Prostate gland (tissue), 2 donors: ENCODE measurements around the gene PIGU. TPM values are rescaled to one million over a fixed set of nuclear protein-coding genes. Genes with fewer than 3 reads are reported as not detected.

Source experiments
- DNase-seq: peaks from one replicate; pipeline ENCODE4 v3.0.0-alpha.2; 2019; ENCODE audit warnings: low spot score
- H3K27ac ChIP-seq, 2 donors: fragments of 200-600 bp; sonication (generic); 2 replicates each; pipeline ENCODE4 v1.5.1; 2017 to 2019
- H3K27me3 ChIP-seq: fragments of 200-600 bp; sonication (generic); replicated peaks from 2 replicates; pipeline ENCODE4 v1.5.1; 2019; ENCODE audit not compliant: insufficient read depth
- H3K36me3 ChIP-seq, 2 donors: fragments of 200-600 bp; sonication (generic); 1 replicate in 1 of 2; 2 replicates in 1 of 2; pipeline versions ENCODE4 v1.5.1 to v1.8.1; 2017 to 2019
- H3K4me1 ChIP-seq: fragments of 200-600 bp; sonication (generic); replicated peaks from 2 replicates; pipeline ENCODE4 v1.5.1; 2019
- H3K4me3 ChIP-seq, 2 donors: fragments of 200-600 bp; sonication (generic); 2 replicates each; pipeline ENCODE4 v1.5.1; 2017 to 2019
- H3K9me3 ChIP-seq: fragments of 200-600 bp; sonication (generic); 2 replicates; pipeline ENCODE4 v1.5.1; 2017
- POLR2A ChIP-seq: fragments of 450-650 bp; IDR thresholded peaks from one replicate; pipeline ENCODE4 v1.6.1; 2016; ENCODE audit warnings: antibody characterized with exemption, mild to moderate bottlenecking
- POLR2AphosphoS5 ChIP-seq: sonication (generic); formaldehyde crosslinking; IDR thresholded peaks from one replicate; pipeline ENCODE4 v1.6.1; 2017; ENCODE audit warnings: antibody characterized with exemption
- WGBS: methylation state at CpG from one replicate; pipeline ENCODE4 v1.1.5; 2018; 5-methylcytosine and 5-hydroxymethylcytosine counted together
- intact Hi-C: fragments of 100-400 bp; cut with DNase I; formaldehyde crosslinking; loops from one replicate; pipeline ENCODE4 v1.14.2; 2022
- total RNA-seq, 2 donors: library from RNA; depleted of rRNA; stranded (reverse); fragments of >200 nt; gene quantifications; one replicate each; pipeline ENCODE4 v1.1.0, GENCODE V29; 2016
- TF ChIP-seq, protein P1 (sequence below), 4 experiments: fragments of 200-600 bp in 2 of 4; fragments of 450-650 bp in 2 of 4; sonication (generic) in 2 of 4; IDR thresholded peaks; 1 replicate in 3 of 4; 2 replicates in 1 of 4; pipeline ENCODE4 v1.5.1; 2016 to 2019; ENCODE audit warnings: antibody characterized with exemption in 4 of 4, mild to moderate bottlenecking in 2 of 4, moderate library complexity in 2 of 4

Gene PIGU
- total RNA-seq, 2 donors from 2014 or later = 18.2 to 26.4 TPM

GRCh38 chr20:34530342-34530741 is 146.6 kb downstream of the PIGU start:
- no peak for DNase-seq
- 85% methylated on average over 5 of the region's 5 CpGs for WGBS
- peak overlapping the region in 1 of 2 donors; percentile 63 for H3K27ac ChIP-seq
- TF ChIP-seq POLR2A = no peak
- TF ChIP-seq, protein P1, sequence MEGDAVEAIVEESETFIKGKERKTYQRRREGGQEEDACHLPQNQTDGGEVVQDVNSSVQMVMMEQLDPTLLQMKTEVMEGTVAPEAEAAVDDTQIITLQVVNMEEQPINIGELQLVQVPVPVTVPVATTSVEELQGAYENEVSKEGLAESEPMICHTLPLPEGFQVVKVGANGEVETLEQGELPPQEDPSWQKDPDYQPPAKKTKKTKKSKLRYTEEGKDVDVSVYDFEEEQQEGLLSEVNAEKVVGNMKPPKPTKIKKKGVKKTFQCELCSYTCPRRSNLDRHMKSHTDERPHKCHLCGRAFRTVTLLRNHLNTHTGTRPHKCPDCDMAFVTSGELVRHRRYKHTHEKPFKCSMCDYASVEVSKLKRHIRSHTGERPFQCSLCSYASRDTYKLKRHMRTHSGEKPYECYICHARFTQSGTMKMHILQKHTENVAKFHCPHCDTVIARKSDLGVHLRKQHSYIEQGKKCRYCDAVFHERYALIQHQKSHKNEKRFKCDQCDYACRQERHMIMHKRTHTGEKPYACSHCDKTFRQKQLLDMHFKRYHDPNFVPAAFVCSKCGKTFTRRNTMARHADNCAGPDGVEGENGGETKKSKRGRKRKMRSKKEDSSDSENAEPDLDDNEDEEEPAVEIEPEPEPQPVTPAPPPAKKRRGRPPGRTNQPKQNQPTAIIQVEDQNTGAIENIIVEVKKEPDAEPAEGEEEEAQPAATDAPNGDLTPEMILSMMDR (IDR thresholded peaks at IDR 0.05) = no peak
- no peak for TF ChIP-seq POLR2AphosphoS5
- intact Hi-C loops = no loop called here
- H3K36me3 ChIP-seq = peaks cover 10 to 15% of the 10 kb centered on the region in 2 donors
- no peaks in the 10 kb centered on the region for H3K27me3 ChIP-seq
- H3K9me3 ChIP-seq = no peaks in the 10 kb centered on the region
- H3K4me1 ChIP-seq = peaks cover 16% of the 10 kb centered on the region
- H3K4me3 ChIP-seq = no peak overlapping the region

DNA sequence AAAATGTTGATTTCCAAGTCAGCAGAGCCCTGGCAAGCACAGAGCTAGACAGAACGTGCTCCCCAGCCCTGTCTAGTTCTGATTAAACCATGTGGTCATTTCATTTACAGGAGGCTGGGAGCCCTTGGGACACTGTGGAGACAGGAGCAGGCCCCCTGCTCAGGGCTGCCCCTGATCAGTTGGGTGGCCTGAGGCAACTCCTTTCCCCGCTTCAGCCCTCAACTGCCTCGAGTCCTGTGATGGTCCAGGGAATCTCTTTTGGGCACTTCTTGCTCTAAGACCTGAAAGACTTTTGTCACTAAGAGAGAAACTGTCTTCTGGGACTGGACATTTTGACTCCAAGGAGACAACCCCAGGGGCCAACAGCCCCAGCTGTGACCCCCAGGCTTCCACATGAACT is 147.2 kb downstream of the PIGU start:
- Histone ChIP-seq H3K9me3 (no peaks in the 10 kb centered on the region), H3K4me3 (no peak overlapping the region), H3K36me3 (peaks cover 4 to 10% of the 10 kb centered on the region in 2 donors), H3K27ac (peak overlapping the region; percentile 40 to 63), H3K4me1 (peaks cover 22% of the 10 kb centered on the region), H3K27me3 (no peaks in the 10 kb centered on the region)
- TF ChIP-seq POLR2A (no peak), POLR2AphosphoS5 (no peak)
- TF ChIP-seq, protein P1 (IDR thresholded peaks at IDR 0.05) = no peak
- WGBS = 72% methylated on average over 3 of the region's 3 CpGs
- DNase-seq = no peak
- intact Hi-C loops = no loop called here

GRCh38 chr20:34528921-34529297 is 148.0 kb downstream of the PIGU start:
- DNase-seq = peak; percentile 80
- H3K36me3 ChIP-seq = peaks cover 0 to 10% of the 10 kb centered on the region in 2 donors
- 28% methylated on average over 5 of the region's 5 CpGs for WGBS
- TF ChIP-seq, protein P1 (IDR thresholded peaks at IDR 0.05) = no peak
- TF ChIP-seq POLR2AphosphoS5 = peak; percentile 81
- no peak for TF ChIP-seq POLR2A
- H3K27ac ChIP-seq = peak overlapping the region; percentile 40 to 63
- peaks cover 22% of the 10 kb centered on the region for H3K4me1 ChIP-seq
- H3K27me3 ChIP-seq = no peaks in the 10 kb centered on the region
- H3K4me3 ChIP-seq = no peak overlapping the region
- intact Hi-C loops = no loop called here
- no peaks in the 10 kb centered on the region for H3K9me3 ChIP-seq

DNA sequence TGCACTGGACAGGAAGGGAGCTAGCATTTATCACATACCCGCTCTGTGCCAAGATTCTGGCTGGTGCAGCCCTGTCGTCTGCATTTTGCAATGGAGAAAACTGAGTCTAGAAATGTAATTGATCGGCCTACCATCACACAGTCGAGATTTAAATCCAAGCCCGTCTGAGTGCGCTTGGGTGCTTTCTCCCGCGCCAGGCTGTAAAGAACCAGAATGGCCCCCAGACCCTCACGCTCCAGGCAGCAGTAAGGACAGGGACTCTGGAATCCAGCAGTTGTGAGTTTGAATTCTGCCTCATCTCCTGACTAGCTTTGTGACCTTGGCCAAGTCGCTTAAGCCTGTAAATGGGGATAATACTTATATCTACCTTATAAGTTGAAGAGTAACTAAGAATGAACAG is 149.9 kb downstream of the PIGU start:
- no peak for DNase-seq
- intact Hi-C loops = no loop called here
- TF ChIP-seq POLR2AphosphoS5 (no peak), POLR2A (no peak)
- TF ChIP-seq, protein P1 (IDR thresholded peaks at IDR 0.05) = no peak
- Histone ChIP-seq H3K4me3 (no peak overlapping the region), H3K9me3 (no peaks in the 10 kb centered on the region), H3K4me1 (peaks cover 21% of the 10 kb centered on the region), H3K36me3 (peaks cover 0 to 10% of the 10 kb centered on the region in 2 donors), H3K27ac (peak overlapping the region; percentile 85 to 86), H3K27me3 (no peaks in the 10 kb centered on the region)
- 89% methylated on average over 10 of the region's 10 CpGs for whole genome bisulfite sequencing

GRCh38 chr20:34526466-34526865 is 150.4 kb downstream of the PIGU start:
- Histone ChIP-seq H3K27ac (peak overlapping the region; percentile 85 to 86), H3K4me1 (peaks cover 21% of the 10 kb centered on the region), H3K27me3 (no peaks in the 10 kb centered on the region), H3K4me3 (peak overlapping the region in 1 of 2 donors; percentile 4), H3K9me3 (no peaks in the 10 kb centered on the region), H3K36me3 (peaks cover 0 to 10% of the 10 kb centered on the region in 2 donors)
- DNase-seq = no peak
- intact Hi-C loops = no loop called here
- TF ChIP-seq POLR2AphosphoS5 = no peak
- TF ChIP-seq, protein P1 (IDR thresholded peaks at IDR 0.05) = no peak
- no peak for TF ChIP-seq POLR2A
- 63% methylated on average over 5 of the region's 5 CpGs for WGBS
